ENCODE results near the gene AIFM2.

The AIFM2 gene

GRCh38 chr10:70069346-70069745 lies 63.3 kb downstream of the AIFM2 start:
- POLR2A ChIA-PET (ENCODE audit: low non-redundant PET) = no interaction called here
- TF ChIP-seq, protein P1, sequence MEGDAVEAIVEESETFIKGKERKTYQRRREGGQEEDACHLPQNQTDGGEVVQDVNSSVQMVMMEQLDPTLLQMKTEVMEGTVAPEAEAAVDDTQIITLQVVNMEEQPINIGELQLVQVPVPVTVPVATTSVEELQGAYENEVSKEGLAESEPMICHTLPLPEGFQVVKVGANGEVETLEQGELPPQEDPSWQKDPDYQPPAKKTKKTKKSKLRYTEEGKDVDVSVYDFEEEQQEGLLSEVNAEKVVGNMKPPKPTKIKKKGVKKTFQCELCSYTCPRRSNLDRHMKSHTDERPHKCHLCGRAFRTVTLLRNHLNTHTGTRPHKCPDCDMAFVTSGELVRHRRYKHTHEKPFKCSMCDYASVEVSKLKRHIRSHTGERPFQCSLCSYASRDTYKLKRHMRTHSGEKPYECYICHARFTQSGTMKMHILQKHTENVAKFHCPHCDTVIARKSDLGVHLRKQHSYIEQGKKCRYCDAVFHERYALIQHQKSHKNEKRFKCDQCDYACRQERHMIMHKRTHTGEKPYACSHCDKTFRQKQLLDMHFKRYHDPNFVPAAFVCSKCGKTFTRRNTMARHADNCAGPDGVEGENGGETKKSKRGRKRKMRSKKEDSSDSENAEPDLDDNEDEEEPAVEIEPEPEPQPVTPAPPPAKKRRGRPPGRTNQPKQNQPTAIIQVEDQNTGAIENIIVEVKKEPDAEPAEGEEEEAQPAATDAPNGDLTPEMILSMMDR (conservative IDR thresholded peaks at IDR 0.05; ENCODE audit: low read depth) = no peak
- CTCF ChIA-PET = no interaction called here
- no peak for DNase-seq (ENCODE audit: low spot score)
- H3K27ac ChIP-seq = no peak overlapping the region

- no peak overlapping the region for H3K27ac ChIP-seq
- TF ChIP-seq, protein P1 (conservative IDR thresholded peaks at IDR 0.05; ENCODE audit: low read depth) = no peak
- no peak for DNase-seq (ENCODE audit: low spot score)
- ChIA-PET CTCF (no interaction called here), POLR2A (ENCODE audit: low non-redundant PET) (no interaction called here)
Observed at GRCh38 chr10:70068925-70069324, 63.7 kb downstream of the AIFM2 start.

GRCh38 chr10:70067586-70067985 lies 65.0 kb downstream of the AIFM2 start:
- H3K27ac ChIP-seq = no peak overlapping the region
- TF ChIP-seq, protein P1 (conservative IDR thresholded peaks at IDR 0.05; ENCODE audit: low read depth) = no peak
- DNase-seq (ENCODE audit: low spot score) = no peak
- ChIA-PET POLR2A (ENCODE audit: low non-redundant PET) (no interaction called here), CTCF (interaction anchor here (0.5 kb wide), 1 partner anchor 15 kb away, joined by 4 read pairs; no protein-coding TSS in a partner anchor)

GRCh38 chr10:70066190-70066589 lies 66.4 kb downstream of the AIFM2 start:
- TF ChIP-seq, protein P1 (conservative IDR thresholded peaks at IDR 0.05; ENCODE audit: low read depth) = no peak
- no peak for DNase-seq (ENCODE audit: low spot score)
- POLR2A ChIA-PET (ENCODE audit: low non-redundant PET) = no interaction called here
- H3K27ac ChIP-seq = no peak overlapping the region
- CTCF ChIA-PET = no interaction called here

- ChIA-PET CTCF (no interaction called here), POLR2A (ENCODE audit: low non-redundant PET) (interaction anchor here (0.6 kb wide), 1 partner anchor 96 kb away, joined by 3 read pairs; no protein-coding TSS in a partner anchor)
- H3K27ac ChIP-seq = no peak overlapping the region
- TF ChIP-seq, protein P1 (conservative IDR thresholded peaks at IDR 0.05; ENCODE audit: low read depth) = no peak
- no peak for DNase-seq (ENCODE audit: low spot score)
Observed at GRCh38 chr10:70064486-70064885, 68.1 kb downstream of the AIFM2 start.

DNA sequence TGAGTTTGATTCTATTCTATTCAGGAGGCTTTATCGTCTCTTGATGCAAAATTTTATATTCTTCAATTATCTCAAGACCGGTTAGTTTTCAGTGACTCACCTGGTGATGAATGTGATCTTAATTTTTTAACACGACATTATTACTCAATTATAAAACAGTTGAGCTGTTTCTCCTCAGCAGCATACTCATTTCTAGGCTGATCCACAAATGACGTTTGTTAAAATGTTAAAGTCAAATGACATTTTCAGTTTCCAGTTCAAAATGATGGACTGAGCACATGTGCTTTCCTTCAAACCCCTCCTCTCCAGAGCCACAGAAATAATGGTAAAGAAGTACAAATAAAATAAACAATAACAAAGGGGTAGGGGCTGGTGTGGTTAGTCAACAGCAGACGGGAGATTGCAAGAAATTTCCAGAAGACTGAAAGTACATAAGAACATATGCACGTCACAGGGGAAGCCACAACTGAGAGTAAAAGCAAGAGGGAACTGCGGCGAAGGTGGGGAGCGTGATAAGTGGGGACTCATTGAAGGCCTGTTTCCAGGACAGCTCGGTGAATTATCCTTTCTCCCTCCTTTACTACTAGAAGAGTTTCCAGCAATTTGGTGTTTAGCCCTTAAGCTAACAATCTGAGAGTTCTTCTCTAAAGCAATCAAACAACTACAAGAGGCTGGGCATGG lies 69.1 kb downstream of the AIFM2 start:
- no peak overlapping the region for H3K27ac ChIP-seq
- POLR2A ChIA-PET (ENCODE audit: low non-redundant PET) = no interaction called here
- TF ChIP-seq, protein P1 (conservative IDR thresholded peaks at IDR 0.05; ENCODE audit: low read depth) = no peak
- DNase-seq (ENCODE audit: low spot score) = peak; percentile 29
- CTCF ChIA-PET = interaction anchor here (0.6 kb wide), 1 partner anchor 558 kb away, joined by 3 read pairs; no protein-coding TSS in a partner anchor
